Thoracic aorta (tissue), 2 donors: ENCODE data around the gene MYLK. TPM values are rescaled to one million over a fixed set of nuclear protein-coding genes. Genes with fewer than 3 reads are reported as not detected.
A peak's percentile ranks its signal among the peaks of the same experiment; 100 is the strongest.

Source experiments
- ATAC-seq: fragments of 150-250 bp; one replicate; pipeline ENCODE4 v1.8.0; 2017; ENCODE audit warnings: low read depth; ENCODE audit not compliant: insufficient number of reproducible peaks, low FRiP score
- DNase-seq: peaks from one replicate; pipeline ENCODE4 v3.0.0-alpha.2; 2020; ENCODE audit warnings: low spot score
- H3K27ac ChIP-seq, 2 donors: fragments of 200-600 bp; sonication (generic); 1 replicate in 1 of 2; 2 replicates in 1 of 2; pipeline ENCODE4 v1.5.1; 2016; ENCODE audit warnings: mild to moderate bottlenecking in 2 of 2, moderate library complexity in 2 of 2
- H3K27me3 ChIP-seq: fragments of 200-600 bp; sonication (generic); replicated peaks from 2 replicates; pipeline ENCODE4 v1.6.0; 2016; ENCODE audit warnings: mild to moderate bottlenecking; ENCODE audit not compliant: insufficient read depth
- H3K36me3 ChIP-seq: fragments of 200-600 bp; sonication (generic); one replicate; pipeline ENCODE4 v1.5.1; 2016
- H3K4me1 ChIP-seq, 2 donors: fragments of 200-600 bp; sonication (generic); 1 replicate in 1 of 2; 2 replicates in 1 of 2; pipeline versions ENCODE4 v1.5.1 to v1.6.0; 2016; ENCODE audit warnings: low read depth in 2 of 2, mild to moderate bottlenecking in 1 of 2; ENCODE audit not compliant: control insufficient read depth in 1 of 2
- H3K4me3 ChIP-seq: fragments of 200-600 bp; sonication (generic); 2 replicates; pipeline ENCODE4 v1.5.1; 2016; ENCODE audit warnings: mild to moderate bottlenecking
- H3K9me3 ChIP-seq: fragments of 200-600 bp; sonication (generic); 2 replicates; pipeline ENCODE4 v1.5.1; 2016
- CTCF ChIP-seq: fragments of 200-600 bp; sonication (generic); IDR thresholded peaks from one replicate; pipeline ENCODE4 v1.5.1; 2019; ENCODE audit warnings: antibody characterized with exemption
- total RNA-seq, 2 donors: library from RNA; depleted of rRNA; stranded (reverse); fragments of >200 nt; gene quantifications; one replicate each; pipeline versions ENCODE4 v1.1.0 to v1.2.3, GENCODE V29; 2016

MYLK gene
- total RNA-seq, 2 donors from 2014 or later, result 483 to 563 TPM

GRCh38 chr3:123884993-123885392, 861 bp upstream of the MYLK start:
- TF ChIP-seq CTCF, result no peak
- Histone ChIP-seq H3K36me3 (no peaks in the 10 kb centered on the region), H3K4me3 (peak overlapping the region; percentile 80), H3K27ac (no peak overlapping the region), H3K9me3 (no peaks in the 10 kb centered on the region), H3K4me1 (peaks cover 5 to 31% of the 10 kb centered on the region in 2 donors), H3K27me3 (no peaks in the 10 kb centered on the region)
- DNase-seq (no peak), ATAC-seq (no peak)

GRCh38 chr3:123883701-123884202, 380 bp downstream of the MYLK start:
- H3K9me3 ChIP-seq, result no peaks in the 10 kb centered on the region
- no peak for DNase-seq
- H3K4me1 ChIP-seq, result peaks cover 5 to 39% of the 10 kb centered on the region in 2 donors
- no peaks in the 10 kb centered on the region for H3K27me3 ChIP-seq
- no peak for ATAC-seq
- H3K27ac ChIP-seq, result peak overlapping the region; percentile 80 to 90
- H3K4me3 ChIP-seq, result peak overlapping the region; percentile 80
- TF ChIP-seq CTCF, result no peak
- H3K36me3 ChIP-seq, result no peaks in the 10 kb centered on the region

GRCh38 chr3:123883111-123883510, 1.0 kb downstream of the MYLK start:
- DNase-seq, result no peak
- no peak for ATAC-seq
- TF ChIP-seq CTCF, result no peak
- Histone ChIP-seq H3K27ac (peak overlapping the region; percentile 80 to 90), H3K4me3 (peak overlapping the region; percentile 80), H3K27me3 (no peaks in the 10 kb centered on the region), H3K4me1 (peaks cover 5 to 39% of the 10 kb centered on the region in 2 donors), H3K36me3 (no peaks in the 10 kb centered on the region), H3K9me3 (no peaks in the 10 kb centered on the region)

GRCh38 chr3:123881771-123882170, 2.4 kb downstream of the MYLK start:
- no peaks in the 10 kb centered on the region for H3K9me3 ChIP-seq
- H3K27me3 ChIP-seq, result no peaks in the 10 kb centered on the region
- H3K27ac ChIP-seq, result peak overlapping the region; percentile 63 to 90
- ATAC-seq (no peak), DNase-seq (no peak)
- H3K36me3 ChIP-seq, result no peaks in the 10 kb centered on the region
- H3K4me3 ChIP-seq, result peak overlapping the region; percentile 80
- H3K4me1 ChIP-seq, result peaks cover 5 to 51% of the 10 kb centered on the region in 2 donors
- no peak for TF ChIP-seq CTCF

- H3K4me3 ChIP-seq, result peak overlapping the region; percentile 80
- peak; percentile 45 for TF ChIP-seq CTCF
- DNase-seq, result no peak
- peak overlapping the region; percentile 63 to 90 for H3K27ac ChIP-seq
- no peaks in the 10 kb centered on the region for H3K36me3 ChIP-seq
- peaks cover 5 to 58% of the 10 kb centered on the region in 2 donors for H3K4me1 ChIP-seq
- H3K9me3 ChIP-seq, result no peaks in the 10 kb centered on the region
- no peaks in the 10 kb centered on the region for H3K27me3 ChIP-seq
- ATAC-seq, result no peak
Measured at GRCh38 chr3:123880998-123881561, 3.1 kb downstream of the MYLK start.
